GM12873 (cell line): ENCODE measurements around the gene DNASE1L2.

Experiments used
- CTCF ChIP-seq: IDR thresholded peaks from 2 replicates; pipeline ENCODE4 v1.5.1; 2012; ENCODE audit warnings: low read depth, mild to moderate bottlenecking, moderate library complexity, low read length, control low read depth; ENCODE audit not compliant: insufficient read depth; ENCODE audit errors: missing control alignments

DNASE1L2 gene

GRCh38 chr16:2196981-2197511 is 39.2 kb upstream of the DNASE1L2 start:
- TF ChIP-seq CTCF = no peak

- no peak for TF ChIP-seq CTCF
Observed at GRCh38 chr16:2197765-2198164, 38.5 kb upstream of the DNASE1L2 start.

DNA sequence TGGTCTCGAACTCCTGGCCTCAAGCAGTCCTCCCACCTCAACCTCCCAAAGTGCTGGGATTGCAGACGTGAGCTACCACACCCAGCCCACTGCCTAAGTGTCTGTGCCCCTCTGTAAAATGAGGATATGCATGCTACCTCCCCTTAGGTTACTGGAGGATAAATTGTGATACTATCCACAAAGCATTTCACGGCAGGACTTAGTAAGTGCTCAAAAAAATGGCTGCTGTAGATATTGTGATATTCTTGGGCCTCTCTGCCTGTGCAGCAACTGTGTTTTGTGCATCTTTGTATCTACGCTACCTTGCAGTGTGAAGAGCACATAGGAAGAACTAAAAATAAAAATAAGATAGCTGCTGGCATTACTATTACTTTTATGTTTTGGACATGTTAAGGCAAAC is 38.0 kb upstream of the DNASE1L2 start:
- TF ChIP-seq CTCF = no peak

GRCh38 chr16:2199095-2199494 is 37.1 kb upstream of the DNASE1L2 start:
- no peak for TF ChIP-seq CTCF

DNA sequence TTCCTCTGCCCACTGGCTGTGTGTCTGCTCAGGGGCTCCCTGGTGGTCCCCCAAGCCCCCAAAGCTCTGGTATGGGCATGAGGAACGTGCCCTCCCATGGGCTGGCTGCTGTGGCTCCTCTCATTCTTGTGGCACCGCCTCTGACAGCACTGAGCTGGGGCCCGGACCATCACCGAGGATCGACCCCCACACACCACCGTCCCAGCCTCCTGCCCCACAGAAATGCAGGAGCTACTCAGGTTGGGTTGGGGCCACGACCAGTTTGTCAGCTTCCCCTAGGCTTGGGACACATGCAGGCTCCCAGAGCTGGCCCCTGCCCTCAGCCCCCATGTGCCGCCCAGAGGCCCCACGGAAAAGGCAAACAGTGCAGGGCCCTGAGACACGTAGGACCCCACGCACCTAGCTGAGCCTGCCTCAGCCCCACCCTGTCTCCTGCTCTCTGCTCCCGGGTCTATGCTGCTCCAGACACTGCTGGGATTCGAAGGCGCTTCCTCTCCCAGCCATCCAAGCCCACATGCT is 36.6 kb upstream of the DNASE1L2 start:
- TF ChIP-seq CTCF = no peak

DNA sequence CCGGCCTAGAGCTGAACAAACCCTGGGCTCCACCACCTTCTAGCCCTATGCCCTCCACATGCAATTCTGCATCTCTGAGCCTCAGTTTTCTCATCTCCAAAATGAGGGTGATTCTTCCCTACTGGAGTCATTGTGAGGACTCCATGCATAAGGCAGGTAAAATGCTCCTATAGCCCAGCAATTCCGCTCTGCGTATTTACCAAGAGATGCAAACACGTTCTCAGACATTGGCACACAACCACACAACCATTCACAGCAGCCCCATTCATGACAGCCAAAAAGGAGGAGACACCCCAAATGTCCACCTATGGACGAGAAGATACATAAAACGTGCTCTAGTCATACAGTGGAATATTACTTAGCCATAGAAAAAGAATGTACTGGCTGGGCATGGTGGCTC is 35.9 kb upstream of the DNASE1L2 start:
- no peak for TF ChIP-seq CTCF

DNA sequence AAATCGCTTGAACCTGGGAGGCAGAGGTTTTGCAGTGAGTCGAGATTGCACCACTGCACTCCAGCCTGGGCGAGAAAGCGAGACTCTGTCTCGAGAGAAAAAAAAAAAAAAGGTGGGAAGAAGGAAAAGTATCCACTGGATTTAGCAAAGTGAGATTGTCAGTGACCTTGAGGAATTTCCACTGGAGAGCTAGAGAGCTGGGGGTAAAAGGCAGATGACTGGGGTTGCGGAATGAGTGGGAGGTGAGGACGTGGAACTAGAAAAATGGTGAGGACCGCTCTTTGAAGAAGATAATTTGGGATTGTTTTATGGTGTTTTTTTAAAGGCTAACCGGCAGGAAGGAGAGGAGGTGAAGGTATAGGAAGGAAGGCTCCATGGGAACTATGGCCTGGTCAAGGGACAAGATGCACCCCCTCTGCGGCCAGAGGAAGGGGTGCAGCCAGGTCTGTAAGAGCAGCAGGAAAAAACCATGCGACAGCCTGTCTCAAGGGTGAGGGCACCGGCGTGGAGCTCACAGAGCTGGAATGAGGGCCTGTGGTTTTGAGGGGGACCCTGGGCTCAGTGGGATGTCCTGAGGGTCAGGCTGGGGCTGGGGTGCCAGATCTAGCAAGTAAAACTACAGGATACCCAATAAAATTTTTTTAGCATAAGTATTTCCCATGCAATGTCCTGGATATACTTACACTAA is 31.7 kb upstream of the DNASE1L2 start:
- no peak for TF ChIP-seq CTCF
